ENCODE measurements around the gene STX8. TPM values are rescaled to one million over a fixed set of nuclear protein-coding genes. Genes with fewer than 3 reads are reported as not detected.

Gene STX8
- total and polyA plus RNA-seq, 2 donors = 60.5 to 75.8 TPM

GRCh38 chr17:9234389-9234945, 341.2 kb downstream of the STX8 start:
- 69% methylated on average over 8 of the region's 8 CpGs for WGBS
- no peak for DNase-seq (ENCODE audit: low read depth in 6 of 9, low spot score in 9 of 9)
- Histone ChIP-seq H3K4me3 (ENCODE audit: low read length in 2 of 2) (no peak overlapping the region), H3K36me3 (ENCODE audit: control insufficient read depth in 2 of 2, insufficient read depth in 2 of 2, low read length in 1 of 2) (no peaks in the 10 kb centered on the region), H3K9me3 (ENCODE audit: control insufficient read depth in 2 of 2, insufficient read depth in 1 of 2, low read length in 1 of 2) (peaks cover 0 to 3% of the 10 kb centered on the region in 2 donors), H3K27ac (ENCODE audit: low read depth in 1 of 2, low read length in 1 of 2) (no peak overlapping the region), H3K4me1 (ENCODE audit: control insufficient read depth in 2 of 2, insufficient read depth in 2 of 2, low read length in 2 of 2) (peaks cover 25 to 57% of the 10 kb centered on the region in 2 donors), H3K27me3 (ENCODE audit: control insufficient read depth in 2 of 2, insufficient read depth in 1 of 2, low read length in 1 of 2) (peaks cover 0 to 47% of the 10 kb centered on the region in 2 donors)

- Histone ChIP-seq H3K4me1 (ENCODE audit: control insufficient read depth in 2 of 2, insufficient read depth in 2 of 2, low read length in 2 of 2) (peaks cover 21 to 50% of the 10 kb centered on the region in 2 donors), H3K9me3 (ENCODE audit: control insufficient read depth in 2 of 2, insufficient read depth in 1 of 2, low read length in 1 of 2) (peaks cover 0 to 3% of the 10 kb centered on the region in 2 donors), H3K36me3 (ENCODE audit: control insufficient read depth in 2 of 2, insufficient read depth in 2 of 2, low read length in 1 of 2) (no peaks in the 10 kb centered on the region), H3K4me3 (ENCODE audit: low read length in 2 of 2) (no peak overlapping the region), H3K27ac (ENCODE audit: low read depth in 1 of 2, low read length in 1 of 2) (no peak overlapping the region), H3K27me3 (ENCODE audit: control insufficient read depth in 2 of 2, insufficient read depth in 1 of 2, low read length in 1 of 2) (peaks cover 0 to 40% of the 10 kb centered on the region in 2 donors)
- DNase-seq (ENCODE audit: low read depth in 6 of 9, low spot score in 9 of 9) = no peak
- WGBS = 82% methylated on average over 7 of the region's 7 CpGs
These were observed 341.9 kb downstream of the STX8 start for GRCh38 chr17:9233761-9234160.

GRCh38 chr17:9233271-9233599, 342.4 kb downstream of the STX8 start:
- H3K4me3 ChIP-seq (ENCODE audit: low read length in 2 of 2) = no peak overlapping the region
- peaks cover 0 to 3% of the 10 kb centered on the region in 2 donors for H3K9me3 ChIP-seq (ENCODE audit: control insufficient read depth in 2 of 2, insufficient read depth in 1 of 2, low read length in 1 of 2)
- peaks cover 0 to 40% of the 10 kb centered on the region in 2 donors for H3K27me3 ChIP-seq (ENCODE audit: control insufficient read depth in 2 of 2, insufficient read depth in 1 of 2, low read length in 1 of 2)
- 48% methylated on average over 9 of the region's 9 CpGs for WGBS
- H3K4me1 ChIP-seq (ENCODE audit: control insufficient read depth in 2 of 2, insufficient read depth in 2 of 2, low read length in 2 of 2) = peaks cover 21 to 51% of the 10 kb centered on the region in 2 donors
- no peak overlapping the region for H3K27ac ChIP-seq (ENCODE audit: low read depth in 1 of 2, low read length in 1 of 2)
- DNase-seq (ENCODE audit: low read depth in 6 of 9, low spot score in 9 of 9) = no peak
- no peaks in the 10 kb centered on the region for H3K36me3 ChIP-seq (ENCODE audit: control insufficient read depth in 2 of 2, insufficient read depth in 2 of 2, low read length in 1 of 2)

- H3K27me3 ChIP-seq (ENCODE audit: control insufficient read depth in 2 of 2, insufficient read depth in 1 of 2, low read length in 1 of 2) = peaks cover 0 to 40% of the 10 kb centered on the region in 2 donors
- peaks cover 21 to 51% of the 10 kb centered on the region in 2 donors for H3K4me1 ChIP-seq (ENCODE audit: control insufficient read depth in 2 of 2, insufficient read depth in 2 of 2, low read length in 2 of 2)
- DNase-seq (ENCODE audit: low read depth in 6 of 9, low spot score in 9 of 9) = peak in 1 of 9 donors; percentile 55
These were observed 342.9 kb downstream of the STX8 start for GRCh38 chr17:9232591-9233270.

GRCh38 chr17:9232155-9232475, 343.5 kb downstream of the STX8 start:
- Histone ChIP-seq H3K4me1 (ENCODE audit: control insufficient read depth in 2 of 2, insufficient read depth in 2 of 2, low read length in 2 of 2) (peaks cover 27 to 54% of the 10 kb centered on the region in 2 donors), H3K36me3 (ENCODE audit: control insufficient read depth in 2 of 2, insufficient read depth in 2 of 2, low read length in 1 of 2) (no peaks in the 10 kb centered on the region), H3K27ac (ENCODE audit: low read depth in 1 of 2, low read length in 1 of 2) (no peak overlapping the region), H3K27me3 (ENCODE audit: control insufficient read depth in 2 of 2, insufficient read depth in 1 of 2, low read length in 1 of 2) (peaks cover 0 to 40% of the 10 kb centered on the region in 2 donors), H3K4me3 (ENCODE audit: low read length in 2 of 2) (no peak overlapping the region), H3K9me3 (ENCODE audit: control insufficient read depth in 2 of 2, insufficient read depth in 1 of 2, low read length in 1 of 2) (peaks cover 0 to 4% of the 10 kb centered on the region in 2 donors)
- DNase-seq (ENCODE audit: low read depth in 6 of 9, low spot score in 9 of 9) = no peak
- WGBS = 87% methylated on average over 6 of the region's 6 CpGs

More at GRCh38 chr17:9232591-9233270, 342.9 kb downstream of the STX8 start:
- Histone ChIP-seq H3K4me3 (ENCODE audit: low read length in 2 of 2) (no peak overlapping the region), H3K9me3 (ENCODE audit: control insufficient read depth in 2 of 2, insufficient read depth in 1 of 2, low read length in 1 of 2) (peaks cover 0 to 6% of the 10 kb centered on the region in 2 donors), H3K27ac (ENCODE audit: low read depth in 1 of 2, low read length in 1 of 2) (no peak overlapping the region), H3K36me3 (ENCODE audit: control insufficient read depth in 2 of 2, insufficient read depth in 2 of 2, low read length in 1 of 2) (no peaks in the 10 kb centered on the region)
- 17% methylated on average over 22 of the region's 22 CpGs for WGBS

- H3K27me3 ChIP-seq (ENCODE audit: control insufficient read depth in 2 of 2, insufficient read depth in 1 of 2, low read length in 1 of 2) = peaks cover 0 to 39% of the 10 kb centered on the region in 2 donors
- no peaks in the 10 kb centered on the region for H3K36me3 ChIP-seq (ENCODE audit: control insufficient read depth in 2 of 2, insufficient read depth in 2 of 2, low read length in 1 of 2)
- WGBS = 97% methylated on average over 23 of the region's 23 CpGs
- H3K27ac ChIP-seq (ENCODE audit: low read depth in 1 of 2, low read length in 1 of 2) = no peak overlapping the region
- H3K4me3 ChIP-seq (ENCODE audit: low read length in 2 of 2) = no peak overlapping the region
- H3K9me3 ChIP-seq (ENCODE audit: control insufficient read depth in 2 of 2, insufficient read depth in 1 of 2, low read length in 1 of 2) = peaks cover 0 to 4% of the 10 kb centered on the region in 2 donors
- peaks cover 32 to 57% of the 10 kb centered on the region in 2 donors for H3K4me1 ChIP-seq (ENCODE audit: control insufficient read depth in 2 of 2, insufficient read depth in 2 of 2, low read length in 2 of 2)
- DNase-seq (ENCODE audit: low read depth in 6 of 9, low spot score in 9 of 9) = no peak
These were observed 344.0 kb downstream of the STX8 start for GRCh38 chr17:9231449-9232154.

GRCh38 chr17:9230861-9231260, 344.8 kb downstream of the STX8 start:
- no peak overlapping the region for H3K4me3 ChIP-seq (ENCODE audit: low read length in 2 of 2)
- no peaks in the 10 kb centered on the region for H3K36me3 ChIP-seq (ENCODE audit: control insufficient read depth in 2 of 2, insufficient read depth in 2 of 2, low read length in 1 of 2)
- peaks cover 0 to 4% of the 10 kb centered on the region in 2 donors for H3K9me3 ChIP-seq (ENCODE audit: control insufficient read depth in 2 of 2, insufficient read depth in 1 of 2, low read length in 1 of 2)
- H3K27me3 ChIP-seq (ENCODE audit: control insufficient read depth in 2 of 2, insufficient read depth in 1 of 2, low read length in 1 of 2) = peaks cover 0 to 37% of the 10 kb centered on the region in 2 donors
- H3K27ac ChIP-seq (ENCODE audit: low read depth in 1 of 2, low read length in 1 of 2) = no peak overlapping the region
- no peak for DNase-seq (ENCODE audit: low read depth in 6 of 9, low spot score in 9 of 9)
- H3K4me1 ChIP-seq (ENCODE audit: control insufficient read depth in 2 of 2, insufficient read depth in 2 of 2, low read length in 2 of 2) = peaks cover 39 to 63% of the 10 kb centered on the region in 2 donors
- 98% methylated on average over 11 of the region's 11 CpGs for WGBS

- Histone ChIP-seq H3K27me3 (ENCODE audit: control insufficient read depth in 2 of 2, insufficient read depth in 1 of 2, low read length in 1 of 2) (peaks cover 0 to 37% of the 10 kb centered on the region in 2 donors), H3K9me3 (ENCODE audit: control insufficient read depth in 2 of 2, insufficient read depth in 1 of 2, low read length in 1 of 2) (peaks cover 0 to 4% of the 10 kb centered on the region in 2 donors), H3K4me3 (ENCODE audit: low read length in 2 of 2) (no peak overlapping the region), H3K36me3 (ENCODE audit: control insufficient read depth in 2 of 2, insufficient read depth in 2 of 2, low read length in 1 of 2) (no peaks in the 10 kb centered on the region), H3K27ac (ENCODE audit: low read depth in 1 of 2, low read length in 1 of 2) (no peak overlapping the region), H3K4me1 (ENCODE audit: control insufficient read depth in 2 of 2, insufficient read depth in 2 of 2, low read length in 2 of 2) (peaks cover 44 to 68% of the 10 kb centered on the region in 2 donors)
- 87% methylated on average over 15 of the region's 15 CpGs for WGBS
- DNase-seq (ENCODE audit: low read depth in 6 of 9, low spot score in 9 of 9) = no peak
These were observed 345.3 kb downstream of the STX8 start for GRCh38 chr17:9230346-9230745.

GRCh38 chr17:9229826-9230201, 345.8 kb downstream of the STX8 start:
- no peak overlapping the region for H3K4me3 ChIP-seq (ENCODE audit: low read length in 2 of 2)
- DNase-seq (ENCODE audit: low read depth in 6 of 9, low spot score in 9 of 9) = no peak
- WGBS = 96% methylated on average over 9 of the region's 9 CpGs
- H3K9me3 ChIP-seq (ENCODE audit: control insufficient read depth in 2 of 2, insufficient read depth in 1 of 2, low read length in 1 of 2) = peaks cover 0 to 4% of the 10 kb centered on the region in 2 donors
- peaks cover 0 to 37% of the 10 kb centered on the region in 2 donors for H3K27me3 ChIP-seq (ENCODE audit: control insufficient read depth in 2 of 2, insufficient read depth in 1 of 2, low read length in 1 of 2)
- no peak overlapping the region for H3K27ac ChIP-seq (ENCODE audit: low read depth in 1 of 2, low read length in 1 of 2)
- peaks cover 46 to 73% of the 10 kb centered on the region in 2 donors for H3K4me1 ChIP-seq (ENCODE audit: control insufficient read depth in 2 of 2, insufficient read depth in 2 of 2, low read length in 2 of 2)
- no peaks in the 10 kb centered on the region for H3K36me3 ChIP-seq (ENCODE audit: control insufficient read depth in 2 of 2, insufficient read depth in 2 of 2, low read length in 1 of 2)

All from thymus (tissue), 11 donors.